GM10248 (cell line): ENCODE data around the gene GRK5.

Experiments used
- CTCF ChIA-PET: fragments of 300-600 bp; sonication (Branson Sonifier 250); formaldehyde crosslinking; extraction: SDS; loops from one replicate; lab custom pipeline; 2021; ENCODE audit warnings: antibody characterized with exemption; lab: Yijun Ruan, JAX
- POLR2A ChIA-PET: fragments of 350-650 bp; sonication (Branson Sonifier 250); formaldehyde crosslinking; extraction: SDS; loops from one replicate; lab custom pipeline; 2020; ENCODE audit warnings: antibody characterized with exemption; lab: Yijun Ruan, JAX
- DNase-seq: peaks from one replicate; pipeline ENCODE4 v3.0.0; 2012; ENCODE audit errors: extremely low spot score
- CTCF ChIP-seq: IDR thresholded peaks from 2 replicates; pipeline ENCODE4 v1.5.1; 2012; ENCODE audit warnings: mild to moderate bottlenecking, low read depth; ENCODE audit errors: extremely low read depth, missing control alignments, control extremely low read depth

Gene GRK5

GRCh38 chr10:119505131-119505551 is 297.8 kb downstream of the GRK5 start:
- DNase-seq, result no peak
- POLR2A ChIA-PET, result interaction anchor here (0.6 kb wide), 2 partner anchors 11 to 389 kb away, joined by 3 to 4 read pairs; no protein-coding TSS in a partner anchor
- CTCF ChIA-PET, result no interaction called here
- TF ChIP-seq CTCF, result no peak
